HUES48 (cell line): ENCODE data around the gene PDE4D.
A peak's percentile ranks its signal among the peaks of the same experiment; 100 is the strongest.
"Not testable (repeated sequence)": the region's sequence is repeated elsewhere in the genome, so short reads cannot be mapped to it uniquely, and the experiment has no call there.

ENCODE experiments used
- H3K27ac ChIP-seq: one replicate; pipeline ENCODE4 v1.7.0; 2013; ENCODE audit warnings: low read depth, low read length, inconsistent platforms
- H3K27me3 ChIP-seq: 2 replicates; pipeline ENCODE4 v1.6.1; 2013; ENCODE audit warnings: mild to moderate bottlenecking, low read length; ENCODE audit not compliant: control insufficient read depth, insufficient read depth
- H3K36me3 ChIP-seq: 2 replicates; pipeline ENCODE4 v1.6.1; 2013; ENCODE audit warnings: low read length; ENCODE audit not compliant: control insufficient read depth, insufficient read depth
- H3K4me1 ChIP-seq: 2 replicates; pipeline ENCODE4 v1.6.1; 2013; ENCODE audit warnings: mild to moderate bottlenecking, low read length; ENCODE audit not compliant: control insufficient read depth, insufficient read depth
- H3K4me3 ChIP-seq: 2 replicates; pipeline ENCODE4 v1.5.1; 2013; ENCODE audit warnings: mild to moderate bottlenecking, low read depth, low read length
- H3K9ac ChIP-seq: 2 replicates; pipeline ENCODE4 v1.6.1; 2013; ENCODE audit warnings: mild to moderate bottlenecking, low read depth, low read length, moderate library complexity
- H3K9me3 ChIP-seq: 2 replicates; pipeline ENCODE4 v1.6.1; 2013; ENCODE audit warnings: low read length; ENCODE audit not compliant: control insufficient read depth, insufficient read depth

PDE4D gene

GRCh38 chr5:59604111-59604510 is 289.4 kb downstream of the PDE4D start:
- no peak overlapping the region for H3K4me3 ChIP-seq
- H3K9ac ChIP-seq, result no peak overlapping the region

DNA sequence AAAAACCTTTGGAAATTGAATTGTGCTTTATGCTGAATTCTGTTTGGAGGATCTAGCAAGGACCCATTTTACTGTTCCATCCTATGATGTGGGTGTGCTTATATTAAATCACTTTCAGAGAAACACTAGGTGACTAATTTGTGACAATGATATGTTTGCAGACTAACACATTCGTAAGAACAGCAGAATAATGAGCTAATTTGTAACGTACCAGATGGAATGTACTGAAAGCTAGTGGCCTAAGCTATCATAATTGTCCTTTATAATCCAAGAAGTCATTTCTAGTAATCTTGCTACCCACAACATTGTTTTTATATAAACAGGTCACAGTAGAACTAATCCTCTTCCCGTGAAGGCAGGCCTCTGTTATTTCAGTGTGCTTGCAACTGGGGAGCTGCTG is 292.5 kb downstream of the PDE4D start:
- Histone ChIP-seq H3K27ac (no peak overlapping the region), H3K9ac (no peak overlapping the region), H3K9me3 (no peaks in the 10 kb centered on the region), H3K27me3 (no peaks in the 10 kb centered on the region), H3K36me3 (no peaks in the 10 kb centered on the region), H3K4me1 (peaks cover 11% of the 10 kb centered on the region), H3K4me3 (no peak overlapping the region)

More at GRCh38 chr5:59604111-59604510, 289.4 kb downstream of the PDE4D start:
- Histone ChIP-seq H3K36me3 (no peaks in the 10 kb centered on the region), H3K27me3 (no peaks in the 10 kb centered on the region), H3K9me3 (no peaks in the 10 kb centered on the region), H3K4me1 (peaks cover 17% of the 10 kb centered on the region), H3K27ac (no peak overlapping the region)

DNA sequence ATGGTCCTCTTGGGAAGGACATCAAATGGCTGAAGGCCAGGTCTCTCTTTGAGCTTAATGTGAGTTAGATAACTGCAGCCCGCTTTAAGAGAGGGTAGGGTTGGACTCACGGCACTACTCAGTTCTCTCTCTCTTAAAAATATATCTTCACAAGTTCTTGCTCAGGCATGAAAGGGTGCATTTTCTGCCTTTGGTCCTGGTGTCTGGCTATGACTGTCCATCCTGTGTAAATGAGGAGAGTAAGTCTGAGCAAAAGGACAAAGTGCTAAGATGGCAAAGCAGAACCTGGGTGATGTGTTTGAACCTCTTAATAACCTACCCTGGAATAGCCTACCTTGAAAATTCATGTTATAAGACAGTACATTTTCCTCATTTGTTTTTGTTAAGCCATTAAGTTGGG is 293.4 kb downstream of the PDE4D start:
- Histone ChIP-seq H3K36me3 (no peaks in the 10 kb centered on the region), H3K9ac (no peak overlapping the region), H3K4me1 (peaks cover 14% of the 10 kb centered on the region), H3K4me3 (no peak overlapping the region), H3K27me3 (no peaks in the 10 kb centered on the region), H3K27ac (no peak overlapping the region), H3K9me3 (no peaks in the 10 kb centered on the region)

DNA sequence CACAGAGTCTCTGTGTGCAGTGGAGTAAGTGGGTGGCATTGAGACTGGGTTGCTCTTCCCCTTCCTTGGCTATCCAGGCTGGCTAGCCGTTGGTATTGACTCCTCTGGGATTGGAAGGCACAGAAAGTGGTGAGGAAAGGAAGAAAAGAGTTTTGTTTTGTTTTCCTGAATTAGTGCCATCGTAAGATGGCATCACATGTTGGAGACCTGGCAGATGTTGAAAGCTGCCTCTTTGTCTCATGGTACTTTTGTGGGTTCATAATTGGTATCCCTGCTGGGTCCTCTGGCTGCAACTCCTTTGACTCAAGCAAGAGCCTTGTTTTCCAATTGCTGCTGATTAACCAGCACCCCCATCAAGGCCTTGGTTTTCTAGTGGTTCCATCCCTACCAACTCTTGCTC is 293.8 kb downstream of the PDE4D start:
- H3K4me3 ChIP-seq, result no peak overlapping the region
- H3K27me3 ChIP-seq, result no peaks in the 10 kb centered on the region
- no peaks in the 10 kb centered on the region for H3K9me3 ChIP-seq
- H3K27ac ChIP-seq, result no peak overlapping the region
- peaks cover 14% of the 10 kb centered on the region for H3K4me1 ChIP-seq
- H3K36me3 ChIP-seq, result no peaks in the 10 kb centered on the region
- no peak overlapping the region for H3K9ac ChIP-seq

GRCh38 chr5:59598547-59598874 is 295.0 kb downstream of the PDE4D start:
- Histone ChIP-seq H3K36me3 (no peaks in the 10 kb centered on the region), H3K9ac (peak overlapping the region; percentile 18; the same call in 1 of the 2 replicates), H3K9me3 (no peaks in the 10 kb centered on the region), H3K27ac (no peak overlapping the region), H3K4me3 (no peak overlapping the region), H3K27me3 (no peaks in the 10 kb centered on the region), H3K4me1 (peaks cover 14% of the 10 kb centered on the region)

DNA sequence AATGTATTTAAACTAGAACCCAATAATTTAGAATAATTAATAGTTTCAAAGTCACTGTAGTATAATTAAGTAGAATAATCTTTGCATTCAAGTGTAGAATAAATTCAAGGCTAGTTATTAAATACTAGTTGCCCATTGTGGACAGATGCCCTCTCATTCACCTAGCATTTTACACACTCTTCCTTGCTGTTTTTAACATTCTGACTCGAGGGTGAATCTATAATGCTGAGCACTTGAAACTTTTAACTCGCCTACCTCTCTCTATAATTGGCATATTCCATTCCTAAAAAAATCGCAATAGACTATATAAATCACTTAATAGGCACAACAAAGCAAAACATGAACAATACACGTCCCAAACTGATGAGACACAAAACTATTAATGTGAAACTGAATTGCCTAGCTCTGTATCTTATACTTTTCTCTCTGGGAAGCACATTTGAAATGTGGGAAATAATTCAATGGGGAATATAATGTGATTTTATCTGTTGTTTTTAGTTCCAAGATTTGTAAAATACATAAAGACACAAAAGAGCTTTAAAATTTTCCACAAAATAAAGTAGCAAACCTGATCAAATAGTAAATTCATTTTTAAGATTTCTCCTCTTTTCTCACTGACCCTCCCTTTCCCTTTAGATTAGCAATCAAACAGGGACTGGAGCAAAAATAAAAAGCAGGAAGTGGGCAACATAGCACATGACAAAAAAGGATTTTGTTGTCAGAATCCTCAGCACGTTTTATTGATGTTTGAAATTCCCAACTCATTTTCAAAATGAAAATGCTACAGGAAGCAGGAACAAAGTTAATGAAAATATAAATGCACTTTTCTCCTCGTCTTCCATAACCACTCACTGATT is 295.6 kb downstream of the PDE4D start:
- Histone ChIP-seq H3K27me3 (no peaks in the 10 kb centered on the region), H3K9me3 (no peaks in the 10 kb centered on the region), H3K27ac (no peak overlapping the region), H3K9ac (peak overlapping the region; percentile 18; the same call in 1 of the 2 replicates), H3K4me3 (no peak overlapping the region), H3K36me3 (no peaks in the 10 kb centered on the region), H3K4me1 (peaks cover 14% of the 10 kb centered on the region)

- no peak overlapping the region for H3K27ac ChIP-seq
Measured at GRCh38 chr5:59596586-59597350, 296.8 kb downstream of the PDE4D start.

DNA sequence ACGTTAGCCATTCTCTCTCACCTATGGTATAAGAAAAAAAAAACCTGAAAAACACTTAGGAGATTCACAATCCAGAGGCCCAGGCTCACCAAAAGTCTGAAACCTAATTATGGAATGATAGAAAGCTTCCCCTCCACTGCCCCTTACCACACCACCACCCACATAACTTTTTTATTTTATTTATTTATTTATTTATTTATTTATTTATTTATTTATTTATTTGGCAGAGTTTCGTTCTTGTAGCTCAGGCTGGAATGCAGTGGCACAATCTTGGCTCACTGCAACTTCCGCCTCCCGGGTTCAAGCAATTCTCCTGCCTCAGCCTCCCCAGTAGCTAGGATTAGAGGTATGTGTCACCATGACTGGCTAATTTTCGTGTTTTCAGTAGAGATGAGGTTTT is 299.4 kb downstream of the PDE4D start:
- not testable (repeated sequence) for H3K36me3 ChIP-seq, H3K9me3 ChIP-seq, H3K27me3 ChIP-seq, H3K27ac ChIP-seq, H3K4me3 ChIP-seq, H3K9ac ChIP-seq
- H3K4me1 ChIP-seq, result peaks cover 14% of the 10 kb centered on the region

More at GRCh38 chr5:59596586-59597350, 296.8 kb downstream of the PDE4D start:
- Histone ChIP-seq H3K27me3 (no peaks in the 10 kb centered on the region), H3K4me3 (no peak overlapping the region), H3K36me3 (no peaks in the 10 kb centered on the region), H3K4me1 (peaks cover 14% of the 10 kb centered on the region), H3K9me3 (no peaks in the 10 kb centered on the region), H3K9ac (no peak overlapping the region)

GRCh38 chr5:59593439-59594007 is 300.0 kb downstream of the PDE4D start:
- Histone ChIP-seq H3K4me1 (peaks cover 15% of the 10 kb centered on the region), H3K27me3 (no peaks in the 10 kb centered on the region), H3K36me3 (no peaks in the 10 kb centered on the region), H3K4me3 (no peak overlapping the region), H3K27ac (no peak overlapping the region), H3K9ac (no peak overlapping the region), H3K9me3 (no peaks in the 10 kb centered on the region)

DNA sequence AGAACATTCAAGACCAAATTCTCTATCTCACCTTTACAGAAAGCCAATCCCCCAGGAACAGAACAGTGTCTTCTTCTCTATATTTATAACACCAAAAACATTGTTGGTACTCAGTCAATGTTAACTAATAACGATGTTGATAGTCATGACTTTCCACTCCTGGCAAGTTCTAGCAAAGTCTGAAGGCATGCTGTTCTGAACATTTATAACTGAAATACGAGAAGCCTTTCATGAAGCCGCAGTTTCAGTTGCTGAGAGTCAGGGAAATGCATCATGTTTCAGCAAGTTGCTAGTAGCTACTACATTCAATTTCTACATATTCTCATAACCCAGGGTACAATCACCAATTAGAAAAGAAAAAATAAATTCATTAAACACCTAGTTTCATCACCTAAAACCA is 301.4 kb downstream of the PDE4D start:
- Histone ChIP-seq H3K9ac (no peak overlapping the region), H3K4me1 (peaks cover 18% of the 10 kb centered on the region), H3K4me3 (no peak overlapping the region), H3K27ac (no peak overlapping the region), H3K9me3 (no peaks in the 10 kb centered on the region), H3K36me3 (no peaks in the 10 kb centered on the region), H3K27me3 (no peaks in the 10 kb centered on the region)

DNA sequence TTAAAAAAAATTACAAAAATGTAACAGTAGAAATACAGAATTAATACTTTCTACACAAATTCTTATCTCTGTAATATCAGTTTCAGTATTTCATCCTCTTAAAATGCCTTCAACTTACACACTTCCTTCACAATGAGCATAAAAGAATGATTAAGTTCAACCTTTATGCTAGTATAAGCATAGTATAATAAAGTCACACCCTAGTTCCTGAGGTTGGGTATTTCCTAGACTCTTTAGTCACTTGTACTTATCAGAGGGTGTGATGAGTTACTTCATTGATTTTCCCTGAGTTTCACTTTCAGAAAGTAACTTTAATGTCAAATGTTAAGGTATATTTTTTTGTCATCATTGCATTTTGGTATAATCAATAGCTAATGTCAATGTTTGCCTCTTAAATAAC is 302.4 kb downstream of the PDE4D start:
- H3K9ac ChIP-seq, result no peak overlapping the region
- H3K36me3 ChIP-seq, result no peaks in the 10 kb centered on the region
- H3K27me3 ChIP-seq, result no peaks in the 10 kb centered on the region
- peaks cover 26% of the 10 kb centered on the region for H3K4me1 ChIP-seq
- no peak overlapping the region for H3K27ac ChIP-seq
- no peak overlapping the region for H3K4me3 ChIP-seq
- no peaks in the 10 kb centered on the region for H3K9me3 ChIP-seq
